ENCODE results near the gene LAMTOR3. TPM values are rescaled to one million over a fixed set of nuclear protein-coding genes. Genes with fewer than 3 reads are reported as not detected.

The LAMTOR3 gene
- total RNA-seq, 2 experiments from 2014 or later, result 20.6 to 25.3 TPM

GRCh38 chr4:99886146-99886545, 8.1 kb downstream of the LAMTOR3 start:
- CTCF ChIA-PET, result interaction anchor here (0.6 to 2.7 kb wide), 4 partner anchors 8 to 326 kb away, joined by 3 to 64 read pairs (median 6); partner anchors contain the start of gene LAMTOR3
- no peak for ATAC-seq
- Mint-ChIP-seq H3K36me3 (peaks cover 7% of the 10 kb centered on the region), H3K4me1 (peaks cover 13% of the 10 kb centered on the region), H3K27me3 (no peaks in the 10 kb centered on the region), H3K27ac (no peak overlapping the region), H3K9me3 (ENCODE audit: low read depth) (no peaks in the 10 kb centered on the region), H3K4me3 (no peak overlapping the region)
- no peak for DNase-seq

GRCh38 chr4:99885687-99886086, 8.5 kb downstream of the LAMTOR3 start:
- Mint-ChIP-seq H3K36me3 (peaks cover 7% of the 10 kb centered on the region), H3K4me1 (peaks cover 9% of the 10 kb centered on the region), H3K4me3 (no peak overlapping the region), H3K27ac (no peak overlapping the region), H3K27me3 (no peaks in the 10 kb centered on the region), H3K9me3 (ENCODE audit: low read depth) (no peaks in the 10 kb centered on the region)
- CTCF ChIA-PET, result interaction anchor here (1.0 to 2.7 kb wide), 6 partner anchors 9 to 325 kb away, joined by 3 to 64 read pairs (median 6); partner anchors contain the start of genes DNAJB14 and LAMTOR3
- no peak for DNase-seq
- no peak for ATAC-seq

GRCh38 chr4:99885063-99885664, 9.1 kb downstream of the LAMTOR3 start:
- CTCF ChIA-PET, result interaction anchor here (0.8 to 2.7 kb wide), 15 partner anchors 9 to 369 kb away, joined by 3 to 64 read pairs (median 4); partner anchors contain the start of genes DAPP1, DNAJB14 and LAMTOR3
- Mint-ChIP-seq H3K27me3 (no peaks in the 10 kb centered on the region), H3K4me3 (no peak overlapping the region), H3K9me3 (ENCODE audit: low read depth) (no peaks in the 10 kb centered on the region), H3K36me3 (peaks cover 9% of the 10 kb centered on the region), H3K27ac (no peak overlapping the region), H3K4me1 (peaks cover 8% of the 10 kb centered on the region)
- ATAC-seq, result no peak
- DNase-seq, result peak; percentile 55

GRCh38 chr4:99879458-99879857, 14.8 kb downstream of the LAMTOR3 start:
- no peak for DNase-seq
- no peak for ATAC-seq
- Mint-ChIP-seq H3K9me3 (ENCODE audit: low read depth) (no peaks in the 10 kb centered on the region), H3K27me3 (no peaks in the 10 kb centered on the region), H3K4me1 (no peaks in the 10 kb centered on the region), H3K36me3 (peaks cover 20% of the 10 kb centered on the region), H3K4me3 (no peak overlapping the region), H3K27ac (no peak overlapping the region)
- CTCF ChIA-PET, result interaction anchor here (1.3 to 3.3 kb wide), 3 partner anchors 68 to 72 kb away, joined by 3 to 12 read pairs (median 11); no protein-coding TSS in a partner anchor

GRCh38 chr4:99878604-99879003, 15.6 kb downstream of the LAMTOR3 start:
- Mint-ChIP-seq H3K4me3 (no peak overlapping the region), H3K27me3 (no peaks in the 10 kb centered on the region), H3K9me3 (ENCODE audit: low read depth) (no peaks in the 10 kb centered on the region), H3K4me1 (no peaks in the 10 kb centered on the region), H3K27ac (no peak overlapping the region), H3K36me3 (peaks cover 22% of the 10 kb centered on the region)
- CTCF ChIA-PET, result interaction anchor here (1.3 to 3.3 kb wide), 2 partner anchors 67 to 70 kb away, joined by 3 to 12 read pairs; no protein-coding TSS in a partner anchor
- ATAC-seq (no peak), DNase-seq (no peak)

- no peaks in the 10 kb centered on the region for H3K9me3 Mint-ChIP-seq (ENCODE audit: low read depth)
- no peaks in the 10 kb centered on the region for H3K27me3 Mint-ChIP-seq
- no peak overlapping the region for H3K4me3 Mint-ChIP-seq
- no peak overlapping the region for H3K27ac Mint-ChIP-seq
- CTCF ChIA-PET, result no interaction called here
- ATAC-seq, result no peak
- DNase-seq, result no peak
- H3K36me3 Mint-ChIP-seq, result peaks cover 32% of the 10 kb centered on the region
- H3K4me1 Mint-ChIP-seq, result peaks cover 3% of the 10 kb centered on the region
Measured at GRCh38 chr4:99876946-99877345, 17.3 kb downstream of the LAMTOR3 start.

- H3K9me3 Mint-ChIP-seq (ENCODE audit: low read depth), result no peaks in the 10 kb centered on the region
- ATAC-seq (no peak), DNase-seq (no peak)
- H3K4me3 Mint-ChIP-seq, result no peak overlapping the region
- CTCF ChIA-PET, result interaction anchor here (0.8 kb wide), 1 partner anchor 10 kb away, joined by 3 read pairs; no protein-coding TSS in a partner anchor
- no peak overlapping the region for H3K27ac Mint-ChIP-seq
- peaks cover 39% of the 10 kb centered on the region for H3K36me3 Mint-ChIP-seq
- no peaks in the 10 kb centered on the region for H3K27me3 Mint-ChIP-seq
- H3K4me1 Mint-ChIP-seq, result peaks cover 9% of the 10 kb centered on the region
Measured at GRCh38 chr4:99875071-99875470, 19.2 kb downstream of the LAMTOR3 start.

GRCh38 chr4:99872570-99872969, 21.7 kb downstream of the LAMTOR3 start:
- no peak overlapping the region for H3K27ac Mint-ChIP-seq
- no peaks in the 10 kb centered on the region for H3K27me3 Mint-ChIP-seq
- ATAC-seq, result no peak
- H3K4me3 Mint-ChIP-seq, result no peak overlapping the region
- H3K36me3 Mint-ChIP-seq, result peaks cover 49% of the 10 kb centered on the region
- peaks cover 17% of the 10 kb centered on the region for H3K4me1 Mint-ChIP-seq
- DNase-seq, result no peak
- H3K9me3 Mint-ChIP-seq (ENCODE audit: low read depth), result no peaks in the 10 kb centered on the region
- CTCF ChIA-PET, result no interaction called here

- Mint-ChIP-seq H3K4me3 (no peak overlapping the region), H3K27ac (peak overlapping the region; percentile 71), H3K4me1 (peaks cover 20% of the 10 kb centered on the region), H3K27me3 (no peaks in the 10 kb centered on the region), H3K36me3 (peaks cover 66% of the 10 kb centered on the region), H3K9me3 (ENCODE audit: low read depth) (no peaks in the 10 kb centered on the region)
- CTCF ChIA-PET, result no interaction called here
- DNase-seq, result peak; percentile 64
- ATAC-seq, result peak; percentile 94
Measured at GRCh38 chr4:99868126-99868596, 26.1 kb downstream of the LAMTOR3 start.

- Mint-ChIP-seq H3K36me3 (peaks cover 58% of the 10 kb centered on the region), H3K4me1 (peaks cover 35% of the 10 kb centered on the region), H3K4me3 (no peak overlapping the region), H3K27me3 (no peaks in the 10 kb centered on the region), H3K9me3 (ENCODE audit: low read depth) (no peaks in the 10 kb centered on the region), H3K27ac (no peak overlapping the region)
- DNase-seq, result no peak
- CTCF ChIA-PET, result interaction anchor here (1.2 kb wide), 1 partner anchor 17 kb away, joined by 4 read pairs; no protein-coding TSS in a partner anchor
- no peak for ATAC-seq
Measured at GRCh38 chr4:99863804-99864203, 30.4 kb downstream of the LAMTOR3 start.

GRCh38 chr4:99861120-99861905, 32.9 kb downstream of the LAMTOR3 start:
- DNase-seq (peak; percentile 73), ATAC-seq (peak; percentile 75)
- Mint-ChIP-seq H3K27me3 (no peaks in the 10 kb centered on the region), H3K4me3 (no peak overlapping the region), H3K27ac (peak overlapping the region; percentile 75), H3K4me1 (peaks cover 40% of the 10 kb centered on the region), H3K9me3 (ENCODE audit: low read depth) (no peaks in the 10 kb centered on the region), H3K36me3 (peaks cover 57% of the 10 kb centered on the region)
- CTCF ChIA-PET, result interaction anchor here (0.6 to 4.6 kb wide), 4 partner anchors 9 to 987 kb away, joined by 3 to 21 read pairs (median 4); partner anchors contain the start of gene DAPP1

- no peak for DNase-seq
- Mint-ChIP-seq H3K36me3 (peaks cover 57% of the 10 kb centered on the region), H3K4me1 (peaks cover 46% of the 10 kb centered on the region)
Measured at GRCh38 chr4:99860521-99860920, 33.7 kb downstream of the LAMTOR3 start.

GRCh38 chr4:99859618-99860017, 34.6 kb downstream of the LAMTOR3 start:
- H3K4me3 Mint-ChIP-seq, result no peak overlapping the region
- CTCF ChIA-PET, result interaction anchor here (1.1 to 4.6 kb wide), 2 partner anchors 9 to 13 kb away, joined by 3 to 21 read pairs; no protein-coding TSS in a partner anchor
- ATAC-seq, result no peak
- no peak for DNase-seq
- no peaks in the 10 kb centered on the region for H3K27me3 Mint-ChIP-seq
- H3K9me3 Mint-ChIP-seq (ENCODE audit: low read depth), result no peaks in the 10 kb centered on the region
- no peak overlapping the region for H3K27ac Mint-ChIP-seq
- H3K4me1 Mint-ChIP-seq, result peaks cover 55% of the 10 kb centered on the region
- H3K36me3 Mint-ChIP-seq, result peaks cover 57% of the 10 kb centered on the region

More at GRCh38 chr4:99860521-99860920, 33.7 kb downstream of the LAMTOR3 start:
- ATAC-seq, result no peak
- Mint-ChIP-seq H3K4me3 (no peak overlapping the region), H3K9me3 (ENCODE audit: low read depth) (no peaks in the 10 kb centered on the region), H3K27ac (no peak overlapping the region), H3K27me3 (no peaks in the 10 kb centered on the region)
- CTCF ChIA-PET, result interaction anchor here (2.1 to 4.6 kb wide), 2 partner anchors 14 to 44 kb away, joined by 6 to 21 read pairs; partner anchors contain the start of gene DAPP1
